Bronchial epithelial cell (primary cell): ENCODE data around the gene GRK7. TPM values are rescaled to one million over a fixed set of nuclear protein-coding genes. Genes with fewer than 3 reads are reported as not detected.

Experiments used
- DNase-seq: peaks from one replicate; pipeline ENCODE4 v3.0.0-alpha.2; 2010; ENCODE audit warnings: low read depth
- FAIRE-seq: peaks from 2 replicates; lab custom pipeline; 2011; peaks lifted over from hg19 to GRCh38; lab: Jason Lieb, UNC
- H3K27me3 ChIP-seq: 2 replicates; pipeline ENCODE4 v1.5.1; 2011; ENCODE audit warnings: low read length; ENCODE audit not compliant: control insufficient read depth, insufficient read depth
- H3K36me3 ChIP-seq: 2 replicates; pipeline ENCODE4 v1.5.1; 2011; ENCODE audit warnings: low read length; ENCODE audit not compliant: control insufficient read depth, insufficient read depth
- H3K4me3 ChIP-seq: 2 replicates; pipeline ENCODE4 v1.5.1; 2011; ENCODE audit warnings: mild to moderate bottlenecking, low read depth, low read length, control low read depth
- total RNA-seq: library from RNA; depleted of rRNA; stranded (reverse); fragments of >200 nt; gene quantifications from 2 replicates; pipeline ENCODE4 v1.2.1, GENCODE V29; 2014
- TF ChIP-seq, protein P1 (sequence below): IDR thresholded peaks from 2 replicates; pipeline ENCODE4 v1.5.1; 2011; ENCODE audit warnings: mild to moderate bottlenecking, moderate library complexity, low read length, control low read depth, inconsistent platforms; ENCODE audit not compliant: insufficient read depth, severe bottlenecking

Gene GRK7
- total RNA-seq, 1 donor from 2014 or later, result not detected

GRCh38 chr3:141764045-141764444 lies 837 bp downstream of the GRK7 start:
- TF ChIP-seq, protein P1, sequence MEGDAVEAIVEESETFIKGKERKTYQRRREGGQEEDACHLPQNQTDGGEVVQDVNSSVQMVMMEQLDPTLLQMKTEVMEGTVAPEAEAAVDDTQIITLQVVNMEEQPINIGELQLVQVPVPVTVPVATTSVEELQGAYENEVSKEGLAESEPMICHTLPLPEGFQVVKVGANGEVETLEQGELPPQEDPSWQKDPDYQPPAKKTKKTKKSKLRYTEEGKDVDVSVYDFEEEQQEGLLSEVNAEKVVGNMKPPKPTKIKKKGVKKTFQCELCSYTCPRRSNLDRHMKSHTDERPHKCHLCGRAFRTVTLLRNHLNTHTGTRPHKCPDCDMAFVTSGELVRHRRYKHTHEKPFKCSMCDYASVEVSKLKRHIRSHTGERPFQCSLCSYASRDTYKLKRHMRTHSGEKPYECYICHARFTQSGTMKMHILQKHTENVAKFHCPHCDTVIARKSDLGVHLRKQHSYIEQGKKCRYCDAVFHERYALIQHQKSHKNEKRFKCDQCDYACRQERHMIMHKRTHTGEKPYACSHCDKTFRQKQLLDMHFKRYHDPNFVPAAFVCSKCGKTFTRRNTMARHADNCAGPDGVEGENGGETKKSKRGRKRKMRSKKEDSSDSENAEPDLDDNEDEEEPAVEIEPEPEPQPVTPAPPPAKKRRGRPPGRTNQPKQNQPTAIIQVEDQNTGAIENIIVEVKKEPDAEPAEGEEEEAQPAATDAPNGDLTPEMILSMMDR, result no peak
- DNase-seq, result no peak
- Histone ChIP-seq H3K27me3 (no peaks in the 10 kb centered on the region), H3K36me3 (no peaks in the 10 kb centered on the region), H3K4me3 (no peak overlapping the region)
- FAIRE-seq, result no peak

DNA sequence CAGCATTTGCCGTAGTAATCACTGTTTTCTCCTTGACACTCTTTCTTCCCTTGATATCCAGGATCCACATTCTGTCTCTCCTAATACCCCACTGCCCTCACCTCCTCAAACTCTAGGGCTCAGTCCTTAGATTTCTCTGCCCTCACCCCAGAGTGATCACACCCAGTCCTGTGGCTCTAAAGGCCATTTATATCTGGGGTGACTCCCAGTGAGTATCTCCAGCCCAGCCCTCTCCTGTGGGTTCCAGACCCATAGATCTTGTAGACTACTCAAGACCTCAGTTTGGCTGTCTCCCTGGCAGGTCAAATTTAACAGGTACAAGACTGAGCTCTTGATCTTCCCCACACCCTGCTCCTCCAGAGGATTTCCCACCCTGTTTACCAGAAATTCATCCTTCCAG lies 1.3 kb downstream of the GRK7 start:
- no peaks in the 10 kb centered on the region for H3K27me3 ChIP-seq
- TF ChIP-seq, protein P1, result no peak
- FAIRE-seq (no peak), DNase-seq (no peak)
- no peaks in the 10 kb centered on the region for H3K36me3 ChIP-seq
- H3K4me3 ChIP-seq, result no peak overlapping the region

- FAIRE-seq, result peak; percentile 60
- H3K4me3 ChIP-seq, result no peak overlapping the region
- TF ChIP-seq, protein P1, result no peak
Observed at GRCh38 chr3:141764986-141765385, 1.8 kb downstream of the GRK7 start.

DNA sequence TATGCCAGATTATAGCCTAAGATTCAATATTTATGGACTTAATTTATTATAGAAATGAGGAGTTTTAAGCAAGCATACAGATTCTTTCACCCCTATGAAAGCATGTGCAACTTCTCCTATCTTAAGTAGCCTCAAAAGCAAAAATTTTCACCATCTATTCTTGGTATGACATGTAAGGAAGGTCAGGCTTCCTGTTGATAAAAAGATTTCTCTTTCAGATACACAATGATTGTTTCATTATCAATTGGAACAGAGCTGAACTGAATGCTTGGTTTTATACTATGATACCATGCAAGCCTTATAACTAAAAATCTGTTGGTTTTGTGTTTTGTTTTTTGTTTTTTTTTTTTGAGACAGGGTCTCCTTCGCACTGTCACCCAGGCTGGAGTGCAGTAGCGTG lies 3.9 kb downstream of the GRK7 start:
- DNase-seq (no peak), FAIRE-seq (no peak)
- Histone ChIP-seq H3K27me3 (no peaks in the 10 kb centered on the region), H3K4me3 (no peak overlapping the region), H3K36me3 (no peaks in the 10 kb centered on the region)
- TF ChIP-seq, protein P1, result no peak

More at GRCh38 chr3:141764986-141765385, 1.8 kb downstream of the GRK7 start:
- H3K36me3 ChIP-seq, result no peaks in the 10 kb centered on the region
- no peaks in the 10 kb centered on the region for H3K27me3 ChIP-seq
- DNase-seq, result no peak

DNA sequence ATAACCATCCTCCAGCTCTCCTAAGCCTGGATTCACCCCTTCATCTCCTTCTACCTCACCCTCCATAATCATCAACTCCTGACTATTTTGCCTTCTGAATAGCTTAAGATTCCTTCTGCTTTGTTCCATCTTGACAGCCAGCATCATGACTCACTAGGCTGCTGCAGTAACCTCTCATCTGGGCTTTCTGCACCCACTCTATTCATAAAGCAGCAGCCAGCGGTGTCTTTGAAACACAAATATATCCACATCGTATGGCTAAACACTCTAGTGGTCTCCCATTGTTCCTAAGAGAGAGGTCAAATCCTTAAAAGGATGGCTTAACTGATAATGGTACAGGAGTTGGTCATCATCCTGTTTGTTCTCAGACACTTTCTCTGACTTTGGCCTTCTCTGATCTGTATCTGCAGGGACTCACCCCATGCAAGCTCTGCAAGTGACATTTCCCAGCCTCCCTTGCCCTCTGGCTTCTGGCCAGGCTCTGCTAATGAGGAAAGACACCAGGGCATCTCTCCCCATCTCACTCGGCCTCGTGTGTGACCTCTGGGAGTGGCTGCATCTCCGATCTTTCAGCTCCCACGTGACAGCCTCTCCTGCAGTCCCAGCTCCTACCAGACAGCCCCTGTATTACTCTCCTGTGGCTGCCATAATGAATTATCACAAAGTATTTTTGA lies 6.2 kb downstream of the GRK7 start:
- DNase-seq (peak; percentile 16), FAIRE-seq (no peak)
- H3K27me3 ChIP-seq, result no peaks in the 10 kb centered on the region
- TF ChIP-seq, protein P1, result no peak
- H3K36me3 ChIP-seq, result no peaks in the 10 kb centered on the region
- H3K4me3 ChIP-seq, result no peak overlapping the region

DNA sequence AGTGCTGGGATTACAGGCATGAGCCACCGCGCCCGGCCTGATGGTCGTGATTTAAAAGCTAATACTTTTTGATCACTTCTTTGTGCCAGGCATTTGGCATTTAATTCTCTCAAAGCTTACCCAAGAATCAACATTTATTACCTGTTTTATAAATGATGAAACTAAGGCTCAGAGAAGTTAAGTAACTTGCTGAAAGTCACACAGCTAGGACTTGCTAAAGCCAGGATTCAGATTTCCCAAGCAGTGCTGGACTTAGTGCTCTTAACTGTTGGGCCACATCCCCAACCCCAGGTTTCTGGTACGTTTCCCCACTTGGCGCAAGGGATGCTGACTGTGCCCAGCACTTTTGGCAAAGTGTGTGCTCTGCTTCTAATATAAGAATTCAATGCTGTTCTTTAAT lies 10.5 kb downstream of the GRK7 start:
- FAIRE-seq, result no peak
- no peak overlapping the region for H3K4me3 ChIP-seq
- no peak for DNase-seq
- H3K27me3 ChIP-seq, result no peaks in the 10 kb centered on the region
- TF ChIP-seq, protein P1, result no peak
- no peaks in the 10 kb centered on the region for H3K36me3 ChIP-seq
